IMR-90 (cell line): ENCODE data around the gene ZRSR2. TPM values are rescaled to one million over a fixed set of nuclear protein-coding genes. Genes with fewer than 3 reads are reported as not detected.

Experiments used
- ATAC-seq: fragments of 200-7000 bp; cut with Tn5 transposase; 2 replicates; pipeline ENCODE4 v1.9.1; 2020; ENCODE audit warnings: low read depth, mild to moderate bottlenecking, moderate library complexity
- BruUV-seq: library from RNA; stranded (reverse); fragments of 400-500 nt; replicated peaks from 2 replicates; lab custom pipeline; 2021; lab: Mats Ljungman, UMichigan
- CTCF ChIA-PET: fragments of 300-600 bp; formaldehyde crosslinking; extraction: SDS; loops from one replicate; lab custom pipeline; 2021; ENCODE audit warnings: antibody characterized with exemption; lab: Yijun Ruan, JAX
- POLR2A ChIA-PET: fragments of 300-600 bp; sonication (Branson Sonifier 250); formaldehyde crosslinking; loops from one replicate; lab custom pipeline; 2022; ENCODE audit warnings: antibody characterized with exemption; ENCODE audit not compliant: unreplicated experiment; lab: Charles Lee
- DNase-seq: peaks from one replicate; pipeline ENCODE4 v3.0.0; 2013
- H2AFZ ChIP-seq: replicated peaks from 2 replicates; pipeline ENCODE3; 2013; ENCODE audit warnings: low read length, mild to moderate bottlenecking; ENCODE audit not compliant: poor library complexity
- H2AK5ac ChIP-seq: 2 replicates; pipeline ENCODE4 v1.6.1; 2013; ENCODE audit warnings: low read depth, low read length, inconsistent platforms
- H2AK9ac ChIP-seq: replicated peaks from 2 replicates; pipeline ENCODE3; 2013; ENCODE audit warnings: mild to moderate bottlenecking, low read depth, low read length, moderate library complexity; ENCODE audit not compliant: poor library complexity
- H2BK120ac ChIP-seq: 2 replicates; pipeline ENCODE4 v1.6.1; 2013; ENCODE audit warnings: low read depth, low read length, inconsistent platforms
- H2BK15ac ChIP-seq: 3 replicates; pipeline ENCODE4 v1.6.1; 2013; ENCODE audit warnings: low read depth, low read length, inconsistent platforms
- H2BK20ac ChIP-seq: 2 replicates; pipeline ENCODE4 v1.6.1; 2013; ENCODE audit warnings: low read depth, mild to moderate bottlenecking, inconsistent platforms, low read length, moderate library complexity
- H2BK5ac ChIP-seq: 2 replicates; pipeline ENCODE4 v1.6.1; 2013; ENCODE audit warnings: mild to moderate bottlenecking, low read depth, low read length, inconsistent platforms; ENCODE audit not compliant: poor library complexity, severe bottlenecking
- H3K14ac ChIP-seq: replicated peaks from 2 replicates; pipeline ENCODE4 v1.6.1; 2013; ENCODE audit warnings: low read depth, low read length, inconsistent platforms
- H3K18ac ChIP-seq: 2 replicates; pipeline ENCODE4 v1.6.1; 2013; ENCODE audit warnings: low read depth, low read length, control low read depth
- H3K23ac ChIP-seq: 2 replicates; pipeline ENCODE4 v1.6.1; 2013; ENCODE audit warnings: low read depth, low read length, inconsistent platforms
- H3K27ac ChIP-seq: 2 replicates; pipeline ENCODE4 v1.5.1; 2013; ENCODE audit warnings: mild to moderate bottlenecking, control low read depth, low read length; ENCODE audit not compliant: insufficient read depth
- H3K27me3 ChIP-seq: 2 replicates; pipeline ENCODE4 v1.6.1; 2013; ENCODE audit warnings: low read length; ENCODE audit not compliant: control insufficient read depth, insufficient read depth
- H3K36me3 ChIP-seq: 2 replicates; pipeline ENCODE4 v1.6.1; 2013; ENCODE audit warnings: low read length, mixed read lengths; ENCODE audit not compliant: control insufficient read depth, insufficient read depth
- H3K4ac ChIP-seq: 2 replicates; pipeline ENCODE4 v1.6.1; 2013; ENCODE audit warnings: low read depth, low read length, inconsistent platforms
- H3K4me1 ChIP-seq: 2 replicates; pipeline ENCODE4 v1.6.1; 2013; ENCODE audit warnings: low read length, mixed read lengths; ENCODE audit not compliant: control insufficient read depth, insufficient read depth
- H3K4me2 ChIP-seq: 2 replicates; pipeline ENCODE4 v1.6.1; 2013; ENCODE audit warnings: low read depth, mild to moderate bottlenecking, control low read depth, low read length, moderate library complexity
- H3K4me3 ChIP-seq: 2 replicates; pipeline ENCODE4 v1.5.1; 2013; ENCODE audit warnings: low read depth, mild to moderate bottlenecking, control low read depth, low read length, moderate library complexity; ENCODE audit not compliant: insufficient read depth
- H3K56ac ChIP-seq: 2 replicates; pipeline ENCODE4 v1.6.1; 2013; ENCODE audit warnings: low read length, inconsistent platforms; ENCODE audit not compliant: insufficient read depth; ENCODE audit errors: extremely low read depth
- H3K79me1 ChIP-seq, 2 experiments: 2 replicates each; pipeline ENCODE4 v1.6.1; 2013; ENCODE audit warnings: low read length in 2 of 2, inconsistent platforms in 1 of 2, low read depth in 1 of 2
- H3K9ac ChIP-seq: 2 replicates; pipeline ENCODE4 v1.6.1; 2013; ENCODE audit warnings: low read depth, low read length, control low read depth
- H3K9me1 ChIP-seq: 2 replicates; pipeline ENCODE4 v1.6.1; 2013; ENCODE audit warnings: low read length, inconsistent platforms; ENCODE audit not compliant: insufficient read depth
- H3K9me3 ChIP-seq: 2 replicates; pipeline ENCODE4 v1.6.1; 2013; ENCODE audit warnings: low read length; ENCODE audit not compliant: control insufficient read depth, insufficient read depth
- H4K20me1 ChIP-seq: 2 replicates; pipeline ENCODE4 v1.6.1; 2013; ENCODE audit warnings: low read length, inconsistent platforms; ENCODE audit not compliant: insufficient read depth
- H4K5ac ChIP-seq: 2 replicates; pipeline ENCODE4 v1.6.1; 2013; ENCODE audit warnings: mild to moderate bottlenecking, low read depth, low read length, control low read depth
- H4K8ac ChIP-seq, 2 experiments: 2 replicates each; pipeline ENCODE4 v1.6.1; 2013; ENCODE audit warnings: low read depth in 2 of 2, low read length in 2 of 2, control low read depth in 1 of 2, inconsistent platforms in 1 of 2
- H4K91ac ChIP-seq: 2 replicates; pipeline ENCODE4 v1.6.1; 2013; ENCODE audit warnings: low read depth, low read length, inconsistent platforms; ENCODE audit not compliant: insufficient read depth
- CEBPB ChIP-seq: IDR thresholded peaks from 2 replicates; pipeline ENCODE4 v1.6.1; 2012; ENCODE audit warnings: low read depth, low read length, improper control_type of control experiment
- NFE2L2 ChIP-seq: fragments of 150-350 bp; IDR thresholded peaks from 2 replicates; pipeline ENCODE4 v1.6.1; 2016; ENCODE audit warnings: low read depth, mild to moderate bottlenecking, low read length
- POLR2A ChIP-seq: IDR thresholded peaks from 2 replicates; pipeline ENCODE4 v1.6.1; 2012; ENCODE audit warnings: mild to moderate bottlenecking, low read depth, low read length
- SMC3 ChIP-seq: fragments of 150-350 bp; IDR thresholded peaks from 2 replicates; pipeline ENCODE4 v1.6.1; 2016; ENCODE audit warnings: low read depth, mild to moderate bottlenecking, antibody characterized with exemption, low read length, moderate library complexity
- WGBS, 2 experiments: methylation state at CpG; one replicate each; pipeline versions ENCODE4 v1.1.5 to v1.1.7; 2013; ENCODE audit warnings: missing lambda C conversion rate in 2 of 2; ENCODE audit not compliant: insufficient read length in 1 of 2; ENCODE audit errors: extremely low coverage in 2 of 2; 5-methylcytosine and 5-hydroxymethylcytosine counted together
- dilution Hi-C: fragments of 300-500 bp; cut with HindIII; formaldehyde crosslinking; loops from one replicate; pipeline ENCODE4 v1.14.3; 2018; ENCODE audit warnings: low sequenced_read_pairs; ENCODE audit not compliant: unreplicated experiment
- in situ Hi-C: fragments of 300-500 bp; cut with MboI; formaldehyde crosslinking; loops from 3 replicates; pipeline ENCODE4 v1.14.3; 2019; ENCODE audit warnings: low sequenced_read_pairs, inconsistent platforms, mixed read lengths
- intact Hi-C: fragments of 100-400 bp; cut with micrococcal nuclease; formaldehyde crosslinking; loops from 2 replicates; pipeline ENCODE4 v1.10.0; 2022
- polyA plus RNA-seq, 3 experiments: library from polyadenylated mRNA; depleted of rRNA; stranded (reverse); fragments of >200 nt; gene quantifications; 2 replicates each; pipeline ENCODE4 v1.2.3, GENCODE V29; 2012; ENCODE audit warnings: low replicate concordance in 1 of 3
- total RNA-seq: library from RNA; depleted of rRNA; stranded (reverse); fragments of >200 nt; gene quantifications from 2 replicates; pipeline ENCODE4 v1.2.3, GENCODE V29; 2012

Gene ZRSR2
- total and polyA plus RNA-seq, 2 of the 4 experiments (the other 2 are of a cell fraction) = 4.7 to 11.3 TPM

DNA sequence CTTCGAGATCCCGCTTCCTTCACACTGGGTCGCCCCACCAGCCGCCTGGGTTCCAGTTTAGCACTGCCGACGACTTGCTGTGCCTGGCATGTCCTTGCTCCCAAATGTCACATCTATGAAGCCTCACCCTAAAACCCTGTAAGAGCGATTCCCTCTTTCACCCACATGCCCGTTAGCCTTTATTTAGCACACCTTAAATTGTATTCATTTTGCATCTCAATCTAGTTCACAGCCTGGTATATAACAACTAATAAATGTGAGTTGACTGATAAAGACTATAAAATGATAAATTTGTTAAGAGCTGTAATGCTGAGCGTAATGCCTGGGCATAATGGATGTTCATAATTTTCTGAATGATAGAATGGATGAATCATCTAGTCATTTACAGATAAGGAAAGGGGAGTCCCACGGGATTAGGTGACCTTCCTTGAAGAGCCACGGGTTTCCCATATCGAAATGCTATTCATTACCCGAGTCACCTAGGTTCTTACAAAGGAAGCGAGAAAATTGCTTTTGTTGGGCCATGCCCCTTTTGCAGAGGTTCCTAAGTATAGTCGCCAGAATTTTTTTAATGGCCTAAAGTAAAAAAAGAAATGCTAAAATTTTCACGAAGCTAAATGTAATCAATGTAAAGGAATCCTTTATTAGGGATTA is 65.4 kb downstream of the ZRSR2 start:
- ChIA-PET POLR2A (no interaction called here), CTCF (no interaction called here)
- H2BK120ac ChIP-seq = no peak overlapping the region
- peak overlapping the region; percentile 32 for H3K27ac ChIP-seq
- no peak overlapping the region for H2AK9ac ChIP-seq
- intact Hi-C loops (loop anchor here (2.0 to 10.0 kb wide), 2 partner anchors 65 to 181 kb away; partner anchors contain the start of gene ZRSR2), in situ Hi-C loops (no loop called here), dilution Hi-C loops (no loop called here)
- H3K4me1 ChIP-seq = no peaks in the 10 kb centered on the region
- WGBS, 2 experiments = no CpG with 5 or more reads among the region's 16 CpGs
- H4K5ac ChIP-seq = no peak overlapping the region
- no peak for ATAC-seq
- peak overlapping the region; percentile 91 for H2AFZ ChIP-seq
- H4K20me1 ChIP-seq = no peaks in the 10 kb centered on the region
- H3K18ac ChIP-seq = no peak overlapping the region
- no peaks in the 10 kb centered on the region for H3K9me1 ChIP-seq
- H3K4ac ChIP-seq = 0 out of 2 replicates have a peak overlapping the region, but pooled peaks have one; percentile 10
- H3K4me3 ChIP-seq = peak overlapping the region; percentile 60
- H3K23ac ChIP-seq = 0 out of 2 replicates have a peak overlapping the region, but pooled peaks have one; percentile 39
- no TSS peak for BruUV-seq
- no peaks in the 10 kb centered on the region for H3K36me3 ChIP-seq
- no peak overlapping the region for H4K91ac ChIP-seq
- H2BK5ac ChIP-seq = no peak overlapping the region
- peaks cover 0 to 6% of the 10 kb centered on the region in 2 experiments; a peak in 1 of 4 replicates for H3K79me1 ChIP-seq
- H2BK20ac ChIP-seq = no peak overlapping the region
- no peak for TF ChIP-seq CEBPB
- TF ChIP-seq SMC3 = no peak
- no peak for TF ChIP-seq POLR2A
- no peak for TF ChIP-seq NFE2L2
- H3K4me2 ChIP-seq = peak overlapping the region; percentile 84
- peaks cover 4% of the 10 kb centered on the region; the same call in 1 of the 2 replicates for H3K27me3 ChIP-seq
- peak overlapping the region; percentile 60 for H3K9ac ChIP-seq
- H4K8ac ChIP-seq = peak overlapping the region; percentile 35 to 46; a peak in 2 of 4 replicates
- H3K56ac ChIP-seq = no peak overlapping the region
- no peak for DNase-seq
- H2AK5ac ChIP-seq = no peak overlapping the region
- no peak overlapping the region for H2BK15ac ChIP-seq
- H3K9me3 ChIP-seq = no peaks in the 10 kb centered on the region
- no peak overlapping the region for H3K14ac ChIP-seq
